Ovary (tissue), 3 donors: ENCODE data around the gene DPT.

Source experiments
- EP300 ChIP-seq: sonication (generic); formaldehyde crosslinking; IDR thresholded peaks from one replicate; pipeline ENCODE4 v1.6.1; 2017; ENCODE audit warnings: antibody characterized with exemption
- POLR2A ChIP-seq: fragments of 450-650 bp; IDR thresholded peaks from one replicate; pipeline ENCODE4 v1.6.1; 2017; ENCODE audit warnings: antibody characterized with exemption, mild to moderate bottlenecking, moderate library complexity
- TF ChIP-seq, protein P1 (sequence below), 3 donors: fragments of 450-650 bp in 2 of 3; fragments of 200-600 bp in 1 of 3; IDR thresholded peaks; one replicate each; pipeline versions ENCODE4 v1.5.1 to v1.8.0; 2016 to 2022; ENCODE audit warnings: antibody characterized with exemption in 3 of 3, mild to moderate bottlenecking in 1 of 3
- donor health status: DM: no; HTN: no; CAD: no.

DNA sequence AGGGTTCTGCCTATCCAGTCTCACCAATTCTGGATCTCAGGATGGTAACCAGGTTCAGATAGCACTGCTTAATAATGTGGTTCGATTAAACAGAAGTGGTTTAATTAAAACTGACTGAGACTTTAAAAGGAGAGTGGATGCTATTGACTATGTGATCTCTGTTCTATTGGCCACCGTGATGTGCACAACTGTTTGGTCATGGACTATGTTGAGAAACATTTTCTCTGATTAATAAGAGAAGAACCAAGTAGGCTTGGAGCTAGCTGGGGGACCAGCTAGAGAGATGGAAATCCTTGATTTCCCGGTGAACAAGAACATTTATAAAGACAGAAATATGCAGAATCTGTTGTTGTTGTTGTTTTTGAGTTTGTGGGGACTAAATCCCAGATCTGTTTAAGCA lies 36.5 kb downstream of the DPT start:
- TF ChIP-seq, protein P1, sequence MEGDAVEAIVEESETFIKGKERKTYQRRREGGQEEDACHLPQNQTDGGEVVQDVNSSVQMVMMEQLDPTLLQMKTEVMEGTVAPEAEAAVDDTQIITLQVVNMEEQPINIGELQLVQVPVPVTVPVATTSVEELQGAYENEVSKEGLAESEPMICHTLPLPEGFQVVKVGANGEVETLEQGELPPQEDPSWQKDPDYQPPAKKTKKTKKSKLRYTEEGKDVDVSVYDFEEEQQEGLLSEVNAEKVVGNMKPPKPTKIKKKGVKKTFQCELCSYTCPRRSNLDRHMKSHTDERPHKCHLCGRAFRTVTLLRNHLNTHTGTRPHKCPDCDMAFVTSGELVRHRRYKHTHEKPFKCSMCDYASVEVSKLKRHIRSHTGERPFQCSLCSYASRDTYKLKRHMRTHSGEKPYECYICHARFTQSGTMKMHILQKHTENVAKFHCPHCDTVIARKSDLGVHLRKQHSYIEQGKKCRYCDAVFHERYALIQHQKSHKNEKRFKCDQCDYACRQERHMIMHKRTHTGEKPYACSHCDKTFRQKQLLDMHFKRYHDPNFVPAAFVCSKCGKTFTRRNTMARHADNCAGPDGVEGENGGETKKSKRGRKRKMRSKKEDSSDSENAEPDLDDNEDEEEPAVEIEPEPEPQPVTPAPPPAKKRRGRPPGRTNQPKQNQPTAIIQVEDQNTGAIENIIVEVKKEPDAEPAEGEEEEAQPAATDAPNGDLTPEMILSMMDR (IDR thresholded peaks at IDR 0.05) = no peak
- TF ChIP-seq EP300 = no peak
- TF ChIP-seq POLR2A = no peak
